ENCODE data around the gene SRSF4.

SRSF4 gene

DNA sequence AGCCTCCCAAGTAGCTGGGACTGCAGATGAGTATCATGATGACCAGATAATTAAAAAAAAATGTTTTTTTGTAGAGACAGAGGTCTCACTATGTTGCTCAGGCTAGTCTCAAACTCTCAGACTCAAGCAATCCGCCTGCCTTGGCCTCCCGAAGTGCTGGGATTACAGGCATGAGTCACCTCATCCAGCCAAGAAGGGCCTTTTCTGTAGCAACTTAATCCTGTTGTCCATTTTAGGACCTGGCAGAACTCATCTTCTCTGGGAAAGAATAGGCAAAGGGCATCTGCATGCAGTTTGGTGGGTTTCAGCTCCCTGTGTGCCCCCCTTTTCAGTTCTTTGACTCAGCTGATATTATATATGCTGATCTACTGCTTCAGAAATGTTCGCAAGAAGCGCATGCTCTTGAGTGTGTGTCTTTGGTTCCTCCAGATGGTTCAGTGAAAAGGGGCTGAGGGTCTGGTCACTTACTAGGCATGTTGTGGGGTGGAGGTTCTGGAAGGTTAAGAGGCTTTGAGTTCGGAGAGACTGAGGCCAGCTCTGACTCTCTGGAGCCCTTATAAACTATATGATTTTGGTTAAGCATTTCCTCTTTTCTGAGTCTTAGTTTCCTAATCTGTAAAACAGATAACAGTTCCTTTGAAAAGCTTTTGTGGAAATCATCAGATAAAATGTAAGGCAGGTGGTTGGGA lies 19.4 kb upstream of the SRSF4 start:
- no peak for DNase-seq (ENCODE audit: low read depth)

GRCh38 chr1:29197993-29198392 lies 16.3 kb upstream of the SRSF4 start:
- DNase-seq (ENCODE audit: low read depth), result no peak

- DNase-seq (ENCODE audit: low read depth), result peak; percentile 24
Observed at GRCh38 chr1:29197590-29197924, 15.9 kb upstream of the SRSF4 start.

DNA sequence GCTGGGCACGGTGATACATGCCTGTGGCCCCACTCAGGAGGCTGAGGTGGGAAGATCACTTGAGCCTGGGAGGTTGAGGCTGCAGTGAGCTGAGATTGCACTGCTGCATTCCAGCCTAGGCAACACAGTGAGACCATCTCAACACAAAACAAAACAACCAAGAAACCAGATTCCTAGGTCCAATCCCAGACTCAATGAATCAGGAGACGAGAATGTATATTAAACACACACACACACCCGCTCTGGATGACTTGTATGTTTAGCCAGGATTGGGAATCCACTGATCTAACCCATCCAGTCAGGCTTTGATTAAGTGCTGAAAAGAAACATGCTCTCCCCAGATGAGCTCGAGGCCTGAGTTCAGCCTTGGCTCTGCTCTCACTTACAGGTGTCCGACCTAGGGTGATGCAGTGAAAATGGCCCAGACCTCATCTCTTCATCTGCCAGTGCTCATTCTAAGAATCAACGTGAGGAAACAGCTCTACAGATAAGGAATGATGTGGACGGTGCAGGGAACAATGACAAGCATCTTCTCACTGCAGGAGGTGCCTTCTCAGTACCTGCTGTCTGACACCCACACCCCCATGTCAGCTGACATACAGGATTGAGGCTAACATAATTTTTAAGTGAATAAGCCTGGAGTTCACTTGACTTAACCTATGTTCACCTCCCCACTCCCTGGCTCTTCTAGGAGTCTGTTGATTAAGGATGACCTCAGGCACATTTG lies 15.3 kb upstream of the SRSF4 start:
- DNase-seq (ENCODE audit: low read depth), result peak; percentile 86

DNA sequence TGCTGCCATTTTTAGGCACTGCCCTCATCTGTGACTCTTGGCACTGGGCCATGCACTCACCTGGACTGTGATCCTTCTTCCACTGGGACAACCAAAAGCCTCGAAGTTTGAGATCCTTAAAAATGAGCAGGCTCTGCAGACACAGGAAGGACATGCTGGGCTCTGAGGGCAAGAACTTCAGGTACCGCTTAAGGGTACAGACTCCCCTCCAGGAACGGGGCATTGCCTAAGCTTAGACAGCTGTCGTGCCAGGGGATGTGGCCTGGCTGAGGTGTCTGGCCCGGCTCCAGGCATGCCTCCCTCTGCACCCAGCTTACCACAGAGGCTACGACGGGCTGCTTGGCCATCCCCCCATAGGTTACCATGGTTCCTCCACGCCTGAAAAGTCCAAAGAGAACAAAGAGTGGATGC lies 14.2 kb upstream of the SRSF4 start:
- DNase-seq (ENCODE audit: low read depth), result no peak

DNA sequence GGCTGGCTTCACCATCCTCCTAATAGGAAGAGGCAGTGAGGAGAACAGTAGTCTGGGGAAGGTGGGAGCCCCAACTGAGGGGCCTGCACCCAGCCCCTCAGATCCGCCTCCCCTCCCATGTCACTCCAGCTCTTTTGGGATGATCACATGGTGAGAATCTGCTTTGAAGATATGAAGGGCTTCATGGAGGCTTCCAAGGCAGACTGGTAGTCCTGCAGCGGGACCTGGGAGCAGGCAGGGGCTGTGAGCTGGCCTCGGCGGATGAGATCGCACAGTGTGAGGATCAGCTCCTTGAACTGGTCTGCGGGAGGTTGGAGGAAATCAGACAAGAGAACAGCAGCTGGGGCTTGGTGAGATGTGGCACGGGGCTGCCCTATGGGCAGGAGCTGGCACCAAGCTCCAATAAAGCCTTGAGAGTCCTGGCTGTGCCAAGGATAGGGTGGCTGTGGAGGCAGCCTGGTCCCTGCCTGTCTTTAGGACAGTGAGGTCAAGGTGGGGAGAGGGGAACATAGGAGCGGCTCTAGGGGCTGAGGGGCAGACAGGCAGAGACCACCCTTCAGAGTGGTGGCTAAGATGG lies 12.3 kb upstream of the SRSF4 start:
- DNase-seq (ENCODE audit: low read depth), result no peak

GRCh38 chr1:29190718-29191117 lies 9.0 kb upstream of the SRSF4 start:
- DNase-seq (ENCODE audit: low read depth), result no peak

- no peak for DNase-seq (ENCODE audit: low read depth)
Observed at GRCh38 chr1:29186707-29187106, 5.0 kb upstream of the SRSF4 start.

DNA sequence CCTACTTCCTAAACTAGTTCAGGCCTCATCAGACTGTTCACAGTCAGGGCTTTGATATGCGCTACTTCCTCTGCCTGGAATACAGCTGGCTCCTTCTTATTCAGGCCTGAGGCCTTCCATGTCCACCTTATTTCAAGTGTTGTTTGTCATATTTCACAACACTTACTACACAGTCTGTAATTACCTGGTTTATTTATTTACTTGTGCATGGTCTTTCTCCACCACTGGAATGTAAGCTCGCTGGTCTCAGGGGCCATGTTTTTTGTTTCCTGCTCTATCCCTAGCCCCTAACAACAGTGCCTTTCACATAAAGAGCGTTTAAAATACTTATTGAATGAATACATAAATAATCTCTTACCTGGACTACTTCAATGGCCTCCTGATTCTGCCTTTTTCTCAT lies 4.6 kb upstream of the SRSF4 start:
- DNase-seq (ENCODE audit: low read depth), result no peak

DNA sequence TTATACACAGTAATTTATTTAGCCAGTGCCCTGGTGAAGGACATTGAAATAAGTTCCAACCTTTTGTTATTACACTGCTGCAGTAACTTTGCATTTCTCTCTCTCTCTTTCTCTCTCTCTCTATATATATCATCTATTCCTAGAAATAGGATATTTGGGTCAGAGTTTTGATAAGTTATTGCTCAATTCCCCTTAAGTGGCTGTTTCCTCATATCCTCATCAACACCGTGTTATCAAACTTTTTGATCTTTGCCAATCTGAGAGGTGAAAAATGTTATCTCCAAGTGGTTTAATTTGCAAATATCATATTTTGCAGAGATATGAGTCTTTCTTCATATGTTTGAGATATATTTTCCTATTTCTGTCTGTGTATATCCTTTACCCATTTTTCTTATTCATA lies 1.6 kb upstream of the SRSF4 start:
- DNase-seq (ENCODE audit: low read depth), result no peak

- DNase-seq (ENCODE audit: low read depth), result peak; percentile 23
Observed at GRCh38 chr1:29180497-29181412, 945 bp downstream of the SRSF4 start.

- no peak for DNase-seq (ENCODE audit: low read depth)
Observed at GRCh38 chr1:29179641-29180184, 2.0 kb downstream of the SRSF4 start.

DNA sequence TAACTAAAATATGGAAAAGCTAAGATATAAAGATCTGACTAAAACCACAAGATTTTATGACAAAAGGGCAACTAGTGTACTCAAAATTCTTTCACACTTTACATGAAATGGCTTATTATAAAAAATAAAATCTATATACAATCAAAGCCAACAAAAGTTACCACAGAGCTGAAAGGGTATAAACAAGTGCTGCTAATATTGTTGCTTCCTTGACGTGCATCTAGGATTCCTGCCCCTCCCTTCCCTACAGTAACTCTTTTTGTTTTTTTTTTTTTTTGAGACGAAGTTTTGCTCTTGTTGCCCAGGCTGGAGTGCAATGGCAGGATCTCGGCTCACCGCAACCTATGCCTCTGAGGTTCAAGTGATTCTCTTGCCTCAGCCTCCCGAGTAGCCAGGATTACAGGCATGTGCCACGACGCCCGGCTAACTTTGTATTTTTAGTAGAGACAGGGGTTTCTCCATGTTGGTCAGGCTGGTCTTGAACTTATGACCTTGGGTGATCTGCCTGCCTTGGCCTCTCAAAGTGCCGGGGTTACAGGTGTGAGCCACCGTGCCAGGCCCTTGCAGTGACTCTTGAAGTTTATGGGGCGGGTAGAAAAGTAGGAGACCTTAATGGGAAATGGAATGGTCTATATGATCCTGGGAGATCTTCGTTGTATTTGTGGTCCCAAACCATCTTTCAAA lies 4.5 kb downstream of the SRSF4 start:
- DNase-seq (ENCODE audit: low read depth), result no peak

DNA sequence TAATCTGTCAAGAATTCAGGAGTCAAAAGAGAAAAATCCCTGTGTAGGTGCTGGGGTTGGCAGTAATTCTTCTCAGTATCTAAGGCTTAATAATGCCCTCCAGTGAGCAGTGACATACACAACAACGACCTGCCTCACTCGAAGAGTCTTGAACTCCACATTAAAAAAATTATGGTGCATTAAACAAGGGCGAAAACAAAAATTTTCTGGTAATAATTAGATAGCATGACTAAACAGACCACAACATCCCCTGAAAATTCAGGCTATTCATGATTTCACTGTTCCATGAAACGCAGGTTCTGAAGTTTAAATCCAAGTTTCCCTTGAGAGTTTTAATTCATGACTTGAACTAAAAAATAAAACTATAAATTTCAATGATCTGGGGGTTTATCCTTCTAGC lies 5.1 kb downstream of the SRSF4 start:
- peak; percentile 47 for DNase-seq (ENCODE audit: low read depth)

DNA sequence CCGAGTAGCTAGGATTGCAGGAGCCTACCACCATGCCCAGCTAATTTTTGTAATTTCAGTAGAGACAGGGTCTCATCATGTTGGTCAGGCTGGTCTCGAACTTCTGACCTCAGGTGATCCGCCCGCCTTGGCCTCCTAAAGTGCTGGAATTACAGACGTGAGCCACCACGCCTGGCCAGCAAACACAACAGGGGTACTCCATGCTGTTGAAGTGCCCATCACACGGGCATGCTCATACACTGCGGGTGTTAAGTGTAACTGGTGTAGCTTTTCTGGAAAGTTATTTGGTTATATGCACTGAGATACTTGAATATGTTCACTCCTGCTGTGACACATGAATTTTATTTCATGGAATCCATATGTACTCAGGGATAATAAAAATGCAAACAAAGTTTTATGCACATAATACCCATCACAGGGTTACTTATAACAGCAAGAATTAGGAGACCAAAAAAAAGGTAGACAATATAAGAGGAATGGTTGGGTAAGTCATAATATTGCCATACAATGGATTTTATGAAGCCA lies 9.2 kb downstream of the SRSF4 start:
- no peak for DNase-seq (ENCODE audit: low read depth)

GRCh38 chr1:29171521-29171920 lies 10.2 kb downstream of the SRSF4 start:
- no peak for DNase-seq (ENCODE audit: low read depth)

GRCh38 chr1:29171089-29171488 lies 10.6 kb downstream of the SRSF4 start:
- no peak for DNase-seq (ENCODE audit: low read depth)

GRCh38 chr1:29169976-29170375 lies 11.7 kb downstream of the SRSF4 start:
- no peak for DNase-seq (ENCODE audit: low read depth)

DNA sequence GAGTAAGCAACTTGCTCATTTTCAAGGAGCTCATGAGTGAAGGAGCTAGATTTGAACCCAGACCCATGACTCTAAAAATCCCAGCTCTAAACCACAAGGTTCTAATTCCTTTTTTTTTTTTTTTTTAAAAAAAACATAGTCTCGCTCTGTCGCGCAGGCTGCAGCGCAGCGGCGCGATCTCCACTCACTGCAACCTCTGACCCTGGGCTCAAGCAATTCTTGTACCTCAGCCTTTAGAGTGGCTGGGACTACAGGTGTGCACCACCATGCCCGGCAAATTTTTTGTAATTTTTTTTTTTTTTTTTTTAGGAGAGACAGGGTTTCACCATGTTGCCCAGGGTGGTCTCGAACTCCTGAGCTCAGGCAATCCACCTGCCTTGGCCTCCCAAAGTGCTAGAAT lies 13.8 kb downstream of the SRSF4 start:
- DNase-seq (ENCODE audit: low read depth), result no peak

GRCh38 chr1:29166291-29166878 lies 15.3 kb downstream of the SRSF4 start:
- no peak for DNase-seq (ENCODE audit: low read depth)

DNA sequence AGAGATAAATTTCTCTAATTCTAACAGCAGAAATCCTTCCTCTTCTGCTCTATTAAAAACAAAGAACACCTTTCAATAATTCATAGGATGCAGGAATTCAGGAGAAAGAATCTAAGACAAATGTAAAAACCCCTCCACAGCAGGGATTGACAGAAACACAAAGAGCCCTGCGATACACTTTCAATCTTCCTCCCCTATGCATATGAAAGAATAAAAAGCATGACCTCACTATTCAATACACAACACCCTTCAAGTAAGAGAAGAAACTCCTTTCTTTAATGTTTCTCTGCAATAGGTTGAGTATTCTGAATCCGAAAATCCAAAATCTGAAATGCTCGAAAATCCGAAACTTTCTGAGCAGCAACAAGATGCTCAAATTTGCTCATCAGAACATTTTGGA lies 17.1 kb downstream of the SRSF4 start:
- no peak for DNase-seq (ENCODE audit: low read depth)

Measured in GM04504 (cell line).